Vagina (tissue), 2 donors: ENCODE results near the gene PARP14. TPM values are rescaled to one million over a fixed set of nuclear protein-coding genes. Genes with fewer than 3 reads are reported as not detected.

Source experiments
- DNase-seq, 2 donors: peaks; one replicate each; pipeline ENCODE4 v3.0.0-alpha.2; 2017; ENCODE audit errors: extremely low spot score in 2 of 2
- H3K27ac ChIP-seq: fragments of 200-600 bp; sonication (generic); one replicate; pipeline ENCODE4 v1.5.1; 2019
- H3K27me3 ChIP-seq: fragments of 200-600 bp; sonication (generic); one replicate; pipeline ENCODE4 v1.5.1; 2019
- H3K36me3 ChIP-seq, 2 donors: fragments of 200-600 bp; sonication (generic); one replicate each; pipeline ENCODE4 v1.5.1; 2017 to 2019
- H3K4me1 ChIP-seq: fragments of 200-600 bp; sonication (generic); one replicate; pipeline ENCODE4 v1.5.1; 2019
- H3K4me3 ChIP-seq, 2 donors: fragments of 200-600 bp; sonication (generic); 1 replicate in 1 of 2; 2 replicates in 1 of 2; pipeline ENCODE4 v1.5.1; 2016 to 2019
- H3K9me3 ChIP-seq: fragments of 200-600 bp; sonication (generic); one replicate; pipeline ENCODE4 v1.5.1; 2019
- CTCF ChIP-seq, 3 experiments: fragments of 450-650 bp in 2 of 3; fragments of 200-600 bp in 1 of 3; sonication (generic) in 1 of 3; IDR thresholded peaks; one replicate each; pipeline ENCODE4 v1.5.1; 2017 to 2019; ENCODE audit warnings: antibody characterized with exemption in 3 of 3, mild to moderate bottlenecking in 2 of 3, moderate library complexity in 2 of 3
- POLR2A ChIP-seq, 2 donors: fragments of 450-650 bp; IDR thresholded peaks; one replicate each; pipeline ENCODE4 v1.6.1; 2017; ENCODE audit warnings: antibody characterized with exemption in 2 of 2, mild to moderate bottlenecking in 2 of 2, moderate library complexity in 2 of 2
- POLR2AphosphoS5 ChIP-seq, 2 donors: sonication (generic); formaldehyde crosslinking; IDR thresholded peaks; one replicate each; pipeline ENCODE4 v1.9.0; 2017; ENCODE audit warnings: antibody characterized with exemption in 2 of 2, mild to moderate bottlenecking in 2 of 2, low read depth in 1 of 2; ENCODE audit not compliant: insufficient read depth in 1 of 2
- intact Hi-C: fragments of 100-400 bp; cut with DNase I; formaldehyde crosslinking; loops from one replicate; pipeline ENCODE4 v1.15.1; 2023
- total RNA-seq: library from RNA; depleted of rRNA; stranded (reverse); fragments of >200 nt; gene quantifications from one replicate; pipeline ENCODE4 v1.2.3, GENCODE V29; 2016

The PARP14 gene
- total RNA-seq, 1 donor from 2014 or later = 44.4 TPM

- no peak for DNase-seq
- TF ChIP-seq POLR2A (IDR thresholded peaks at IDR 0.05) (no peak), CTCF (IDR thresholded peaks at IDR 0.05) (no peak), POLR2AphosphoS5 (IDR thresholded peaks at IDR 0.05; ENCODE audit: insufficient read depth in 1 of 2, low read depth in 1 of 2) (no peak)
- Histone ChIP-seq H3K27ac (no peak overlapping the region), H3K36me3 (no peaks in the 10 kb centered on the region), H3K4me3 (no peak overlapping the region), H3K27me3 (no peaks in the 10 kb centered on the region), H3K4me1 (no peaks in the 10 kb centered on the region), H3K9me3 (no peaks in the 10 kb centered on the region)
- intact Hi-C loops = no loop called here
These were observed 85.8 kb downstream of the PARP14 start for GRCh38 chr3:122766430-122766829.

- Histone ChIP-seq H3K27me3 (no peaks in the 10 kb centered on the region), H3K27ac (no peak overlapping the region), H3K4me1 (no peaks in the 10 kb centered on the region), H3K9me3 (no peaks in the 10 kb centered on the region), H3K4me3 (no peak overlapping the region), H3K36me3 (no peaks in the 10 kb centered on the region)
- DNase-seq = no peak
- intact Hi-C loops = no loop called here
- TF ChIP-seq POLR2A (IDR thresholded peaks at IDR 0.05) (no peak), CTCF (IDR thresholded peaks at IDR 0.05) (no peak), POLR2AphosphoS5 (IDR thresholded peaks at IDR 0.05; ENCODE audit: insufficient read depth in 1 of 2, low read depth in 1 of 2) (no peak)
These were observed 87.1 kb downstream of the PARP14 start for GRCh38 chr3:122767540-122768372.

GRCh38 chr3:122770521-122771202, 90.0 kb downstream of the PARP14 start:
- no peaks in the 10 kb centered on the region for H3K9me3 ChIP-seq
- TF ChIP-seq POLR2A (IDR thresholded peaks at IDR 0.05) (no peak), CTCF (IDR thresholded peaks at IDR 0.05) (no peak), POLR2AphosphoS5 (IDR thresholded peaks at IDR 0.05; ENCODE audit: insufficient read depth in 1 of 2, low read depth in 1 of 2) (no peak)
- no peaks in the 10 kb centered on the region for H3K27me3 ChIP-seq
- intact Hi-C loops = no loop called here
- DNase-seq = no peak
- H3K27ac ChIP-seq = no peak overlapping the region
- H3K36me3 ChIP-seq = no peaks in the 10 kb centered on the region
- no peak overlapping the region for H3K4me3 ChIP-seq
- no peaks in the 10 kb centered on the region for H3K4me1 ChIP-seq

- TF ChIP-seq POLR2A (IDR thresholded peaks at IDR 0.05) = no peak
- no peak for TF ChIP-seq CTCF (IDR thresholded peaks at IDR 0.05)
- no peak for TF ChIP-seq POLR2AphosphoS5 (IDR thresholded peaks at IDR 0.05; ENCODE audit: insufficient read depth in 1 of 2, low read depth in 1 of 2)
- Histone ChIP-seq H3K27me3 (no peaks in the 10 kb centered on the region), H3K9me3 (no peaks in the 10 kb centered on the region), H3K27ac (no peak overlapping the region), H3K36me3 (no peaks in the 10 kb centered on the region), H3K4me1 (no peaks in the 10 kb centered on the region), H3K4me3 (no peak overlapping the region)
- no peak for DNase-seq
- intact Hi-C loops = no loop called here
These were observed 92.2 kb downstream of the PARP14 start for GRCh38 chr3:122772827-122773226.
